VCaP (cell line): ENCODE data around the gene SSX5.
"Not testable (repeated sequence)": the region's sequence is repeated elsewhere in the genome, so short reads cannot be mapped to it uniquely, and the experiment has no call there.

Source experiments
- H3K27ac ChIP-seq: fragments of 450-650 bp; 2 replicates; pipeline ENCODE4 v1.5.1; 2017
- CTCF ChIP-seq: fragments of 450-650 bp; conservative IDR thresholded peaks from 2 replicates; pipeline ENCODE4 v1.5.1; 2017; ENCODE audit warnings: mild to moderate bottlenecking, moderate library complexity

The SSX5 gene

DNA sequence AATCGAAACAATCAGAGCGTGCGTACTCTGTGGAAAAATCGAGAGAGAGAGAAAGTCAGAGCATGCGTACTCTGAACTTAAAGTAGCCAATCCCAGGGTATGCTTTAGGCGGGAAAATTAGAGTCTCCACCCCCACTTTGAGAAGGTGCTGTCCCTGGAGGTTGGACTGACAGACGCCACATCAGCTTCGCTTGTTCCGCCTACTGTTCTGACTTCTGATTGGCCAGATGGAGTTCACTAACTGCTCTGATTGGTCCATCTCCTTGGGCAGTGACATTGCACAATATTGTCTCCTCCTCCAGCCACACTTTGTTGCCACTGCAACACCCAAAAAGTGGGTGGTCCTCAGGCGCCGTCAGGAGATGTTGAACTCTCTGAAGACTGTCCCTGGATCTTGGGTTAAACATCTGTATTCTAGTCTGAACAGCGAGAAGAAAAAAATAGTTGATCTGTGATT is at the start of gene SSX5:
TSS of gene SSX5 (minus strand) at position 51 of the 457 bp plus-strand sequence. CDS start 1,437 bp downstream, outside the sequence.
- no peak within 1 kb of the TSS for H3K27ac ChIP-seq
- TF ChIP-seq CTCF = no peak

DNA sequence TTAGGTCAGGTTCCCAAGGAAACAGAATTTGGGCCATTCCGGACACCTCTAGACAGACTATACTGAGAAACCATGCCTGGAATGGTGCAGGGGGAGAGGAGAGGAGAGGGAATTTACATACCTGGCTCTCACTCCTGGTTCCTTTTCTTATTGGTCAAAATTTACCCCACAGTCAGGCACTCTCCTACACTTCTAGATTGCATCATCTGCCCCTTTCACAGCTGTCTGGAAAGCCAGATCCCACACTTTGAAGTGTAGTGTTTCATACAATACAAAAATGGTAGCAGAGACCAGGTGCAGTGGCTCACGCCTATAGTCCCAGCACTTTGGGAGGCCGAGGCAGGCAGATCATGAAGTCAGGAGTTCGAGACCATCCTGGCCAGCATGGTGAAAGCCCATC is 27.6 kb upstream of the SSX5 start:
- H3K27ac ChIP-seq = not testable (repeated sequence)

- H3K27ac ChIP-seq = not testable (repeated sequence)
Observed at GRCh38 chrX:48214341-48214740, 17.7 kb upstream of the SSX5 start.

DNA sequence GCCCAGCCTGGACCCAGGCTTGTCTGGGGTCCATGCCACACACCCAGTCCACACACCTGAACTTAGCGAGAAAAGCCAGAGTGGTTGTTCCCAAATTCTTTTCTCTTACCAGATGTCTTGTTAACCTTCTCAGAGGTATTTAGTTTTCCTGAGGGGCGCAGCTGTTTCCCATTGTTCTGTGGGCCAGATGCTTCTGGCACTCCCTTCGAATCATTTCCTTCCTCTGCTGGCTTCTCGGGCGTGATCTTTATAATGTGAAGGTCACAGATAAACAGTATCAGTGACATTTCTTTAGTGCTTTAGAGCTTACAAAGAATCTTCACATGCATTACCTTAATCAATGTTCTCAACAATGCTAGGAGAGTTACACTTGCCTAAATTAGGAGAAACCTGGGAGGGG is 6.6 kb downstream of the SSX5 start:
- H3K27ac ChIP-seq = not testable (repeated sequence)

DNA sequence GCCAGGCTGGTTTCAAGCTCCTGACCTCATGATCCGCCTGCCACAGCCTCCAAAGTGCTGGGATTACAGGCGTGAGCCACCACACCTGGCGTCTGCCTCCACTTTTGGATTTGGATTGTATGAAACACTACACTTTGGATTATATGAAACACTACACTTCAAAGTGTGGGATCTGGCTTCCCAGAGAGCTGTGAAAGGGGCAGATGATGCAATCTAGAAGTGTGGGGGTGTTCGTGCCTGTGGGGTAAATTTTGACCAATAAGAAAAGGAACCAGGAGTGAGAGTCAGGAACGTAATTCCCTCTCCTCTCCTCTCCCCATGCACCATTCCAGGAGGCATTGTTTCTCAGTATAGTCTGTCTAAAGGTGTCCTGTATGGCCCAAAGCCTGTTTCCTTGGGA is 14.7 kb downstream of the SSX5 start:
- H3K27ac ChIP-seq = not testable (repeated sequence)

DNA sequence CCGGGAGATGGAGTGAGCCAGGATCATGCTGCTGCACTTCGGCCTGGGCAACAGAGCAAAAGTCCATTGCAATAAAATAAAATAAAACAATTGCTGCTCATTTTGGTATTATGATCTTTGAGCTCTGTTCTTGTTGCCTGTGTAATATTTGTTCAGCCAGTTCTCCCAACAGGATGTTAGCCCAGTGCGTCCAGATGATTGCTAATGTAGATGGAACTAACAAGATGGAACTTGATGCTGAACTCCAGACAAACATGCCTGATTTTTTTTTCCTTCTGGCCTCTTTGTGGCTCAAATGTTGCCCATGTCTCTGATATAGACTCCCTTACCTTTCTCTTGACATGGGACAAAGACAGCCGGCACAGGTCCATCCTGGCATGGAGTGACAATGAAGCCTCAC is 15.8 kb downstream of the SSX5 start:
- no peak overlapping the region for H3K27ac ChIP-seq
- TF ChIP-seq CTCF = no peak

DNA sequence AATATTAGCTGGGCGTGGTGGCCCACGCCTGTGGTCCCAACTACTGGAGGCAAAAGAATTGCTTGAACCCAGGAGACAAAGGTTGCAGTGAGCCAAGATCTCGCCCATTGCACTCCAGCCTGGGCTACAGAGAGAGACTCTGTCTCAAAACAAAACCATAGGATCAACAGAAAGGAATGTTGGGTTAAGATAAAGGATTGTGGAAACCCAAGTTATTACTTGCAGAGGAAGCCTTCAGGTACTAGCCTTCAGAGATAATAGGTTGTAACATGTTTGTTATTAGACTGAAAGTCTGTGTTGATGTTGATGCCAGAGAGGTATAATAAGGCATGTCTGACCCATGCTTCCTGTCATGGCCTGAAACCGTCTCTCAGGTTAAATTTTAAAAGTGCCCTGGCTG is 16.9 kb downstream of the SSX5 start:
- no peak overlapping the region for H3K27ac ChIP-seq
- TF ChIP-seq CTCF = no peak

DNA sequence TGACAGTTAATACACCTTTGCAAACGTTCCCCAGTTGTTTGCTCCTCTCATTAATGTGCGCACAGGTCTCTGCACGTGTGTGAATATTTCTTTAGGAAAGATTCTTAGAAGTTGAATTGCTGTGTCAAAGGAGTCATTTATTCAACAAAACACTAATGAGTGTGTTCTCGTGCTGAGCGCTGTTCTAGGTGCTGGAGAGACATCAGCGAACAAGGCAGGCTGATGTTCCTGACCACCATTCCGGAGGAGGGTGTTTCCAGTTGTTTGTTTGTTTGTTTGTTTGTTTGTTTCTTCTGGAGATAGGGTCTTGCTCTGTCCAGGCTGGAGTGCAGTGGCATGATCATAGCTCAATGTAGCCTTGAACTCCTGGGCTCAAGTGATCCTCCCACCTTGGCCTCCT is 30.3 kb downstream of the SSX5 start:
- not testable (repeated sequence) for H3K27ac ChIP-seq

DNA sequence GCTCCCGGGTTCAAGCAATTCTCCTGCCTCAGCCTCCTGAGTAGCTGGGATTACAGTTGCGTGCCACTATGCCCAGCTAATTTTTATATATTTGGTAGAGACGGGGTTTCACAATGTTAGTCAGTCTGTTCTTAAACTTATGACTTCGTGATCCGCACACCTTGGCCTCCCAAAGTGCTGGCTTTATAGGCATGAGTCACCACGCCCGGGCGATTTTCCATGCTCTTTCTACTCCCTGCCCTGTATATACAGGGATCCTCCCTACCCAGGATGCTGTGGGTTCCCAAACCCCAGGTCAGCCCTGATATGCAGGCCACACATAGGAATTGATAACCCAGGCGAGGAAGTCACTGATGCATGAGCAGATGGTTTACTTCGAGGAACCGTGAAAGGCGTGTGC is 31.4 kb downstream of the SSX5 start:
- no peak overlapping the region for H3K27ac ChIP-seq
- no peak for TF ChIP-seq CTCF

GRCh38 chrX:48156014-48156413 is 40.6 kb downstream of the SSX5 start:
- TF ChIP-seq CTCF = no peak
- H3K27ac ChIP-seq = no peak overlapping the region

- no peak overlapping the region for H3K27ac ChIP-seq
- TF ChIP-seq CTCF = no peak
Observed at GRCh38 chrX:48154796-48155195, 41.8 kb downstream of the SSX5 start.
